ENCODE results near the gene ZNF668. TPM values are rescaled to one million over a fixed set of nuclear protein-coding genes. Genes with fewer than 3 reads are reported as not detected.

Gene ZNF668
- 10 to 100 TPM; 15.6 to 21.4 TPM for total RNA-seq

DNA sequence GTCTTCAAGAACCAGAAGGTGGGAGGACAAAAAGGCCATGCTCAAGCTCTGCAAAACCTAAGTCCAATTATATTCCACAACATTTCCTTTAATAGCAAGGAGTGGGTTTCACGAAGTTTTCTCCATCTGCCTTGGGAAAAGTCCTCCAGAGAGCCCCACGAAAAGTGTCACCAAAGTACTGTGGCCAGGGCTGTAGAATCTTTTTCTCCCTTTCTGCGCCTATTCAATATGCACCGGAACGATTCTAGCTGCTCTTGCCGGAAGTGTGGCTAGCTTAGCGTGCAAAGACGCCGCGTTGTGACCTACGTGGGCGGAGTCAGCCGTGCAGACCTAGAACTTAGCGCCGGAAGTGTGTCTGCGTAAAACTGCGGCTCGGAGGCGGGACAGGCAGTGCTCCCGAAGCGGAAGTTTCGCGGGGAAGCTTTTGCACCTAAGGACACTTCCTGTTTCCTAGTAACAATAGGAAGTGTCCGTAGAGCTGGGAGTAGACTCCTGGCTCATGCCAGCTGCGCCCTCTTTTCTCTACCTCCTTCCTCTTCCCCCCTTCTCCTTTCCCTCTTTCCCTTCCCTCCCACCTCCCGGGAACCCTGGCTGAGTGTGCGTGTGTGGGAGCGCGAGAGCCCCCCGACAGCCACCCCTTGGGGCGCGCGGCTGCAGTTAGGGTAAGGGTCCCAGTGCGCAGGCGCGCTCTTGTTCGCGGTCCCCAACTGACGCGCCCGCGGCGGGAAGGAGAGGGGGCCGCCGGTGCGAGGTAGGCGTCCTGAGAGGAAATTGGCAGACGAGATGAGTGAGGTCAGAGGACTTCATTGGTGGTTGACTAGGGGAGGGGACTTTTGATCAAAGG is at the start of gene ZNF668, which contains the start of gene ZNF646:
Gene ZNF668 (minus strand): TSS at position 271 of the 844 bp plus-strand sequence. CDS start 9,781 bp downstream, outside the sequence.
Gene ZNF646 (plus strand): TSS at position 453 of the 844 bp plus-strand sequence. CDS start 1,903 bp downstream, outside the sequence.
- H3K4me1 ChIP-seq (replicated peaks) = peaks cover 10% of the 10 kb centered on the region
- peak; percentile 99 for DNase-seq (ENCODE audit: low spot score)
- under 1% methylated on average over 48 of the region's 48 CpGs for WGBS
- intact Hi-C loops (cut with DNase I) = loop anchor here (2.0 to 5.0 kb wide), 2 partner anchors 21 to 42 kb away; partner anchors contain the start of genes STX4 and VKORC1
- peaks cover 8 to 27% of the 10 kb centered on the region in 2 donors for H3K36me3 ChIP-seq
- H3K9me3 ChIP-seq = no peaks in the 10 kb centered on the region
- peak within 1 kb of the TSS; percentile 97 to 99 for H3K4me3 ChIP-seq
- H3K27me3 ChIP-seq (replicated peaks; ENCODE audit: insufficient read depth) = no peaks in the 10 kb centered on the region
- H3K27ac ChIP-seq = peak within 1 kb of the TSS; percentile 91 to 94
- TF ChIP-seq POLR2AphosphoS5 (IDR thresholded peaks at IDR 0.05) = peak; percentile 96
- TF ChIP-seq POLR2A (IDR thresholded peaks at IDR 0.05) = peak; percentile 55
- TF ChIP-seq CTCF (IDR thresholded peaks at IDR 0.05) = peak in 1 of 4 experiments; percentile 10

DNA sequence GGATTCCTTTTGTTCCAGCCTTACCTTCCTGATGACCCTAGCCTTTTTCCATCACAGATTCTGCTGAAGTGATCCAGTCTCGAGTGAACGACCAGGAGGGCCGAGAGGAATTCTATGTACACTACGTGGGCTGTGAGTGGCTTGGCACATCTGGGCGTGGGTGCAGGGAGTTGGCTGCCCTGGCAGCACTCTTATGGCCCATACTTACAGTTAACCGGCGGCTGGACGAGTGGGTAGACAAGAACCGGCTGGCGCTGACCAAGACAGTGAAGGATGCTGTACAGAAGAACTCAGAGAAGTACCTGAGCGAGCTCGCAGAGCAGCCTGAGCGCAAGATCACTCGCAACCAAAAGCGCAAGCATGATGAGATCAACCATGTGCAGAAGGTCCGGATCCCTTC is 46.1 kb upstream of the ZNF668 start:
- Histone ChIP-seq H3K27ac (no peak overlapping the region), H3K4me3 (no peak overlapping the region), H3K27me3 (replicated peaks; ENCODE audit: insufficient read depth) (no peaks in the 10 kb centered on the region), H3K9me3 (no peaks in the 10 kb centered on the region), H3K36me3 (peaks cover 5 to 18% of the 10 kb centered on the region in 2 donors), H3K4me1 (replicated peaks) (peaks cover 3% of the 10 kb centered on the region)
- TF ChIP-seq POLR2A (IDR thresholded peaks at IDR 0.05) (no peak), CTCF (IDR thresholded peaks at IDR 0.05) (no peak), POLR2AphosphoS5 (IDR thresholded peaks at IDR 0.05) (no peak)
- intact Hi-C loops (cut with DNase I) = no loop called here
- DNase-seq (ENCODE audit: low spot score) = no peak
- 93% methylated on average over 16 of the region's 16 CpGs for WGBS

DNA sequence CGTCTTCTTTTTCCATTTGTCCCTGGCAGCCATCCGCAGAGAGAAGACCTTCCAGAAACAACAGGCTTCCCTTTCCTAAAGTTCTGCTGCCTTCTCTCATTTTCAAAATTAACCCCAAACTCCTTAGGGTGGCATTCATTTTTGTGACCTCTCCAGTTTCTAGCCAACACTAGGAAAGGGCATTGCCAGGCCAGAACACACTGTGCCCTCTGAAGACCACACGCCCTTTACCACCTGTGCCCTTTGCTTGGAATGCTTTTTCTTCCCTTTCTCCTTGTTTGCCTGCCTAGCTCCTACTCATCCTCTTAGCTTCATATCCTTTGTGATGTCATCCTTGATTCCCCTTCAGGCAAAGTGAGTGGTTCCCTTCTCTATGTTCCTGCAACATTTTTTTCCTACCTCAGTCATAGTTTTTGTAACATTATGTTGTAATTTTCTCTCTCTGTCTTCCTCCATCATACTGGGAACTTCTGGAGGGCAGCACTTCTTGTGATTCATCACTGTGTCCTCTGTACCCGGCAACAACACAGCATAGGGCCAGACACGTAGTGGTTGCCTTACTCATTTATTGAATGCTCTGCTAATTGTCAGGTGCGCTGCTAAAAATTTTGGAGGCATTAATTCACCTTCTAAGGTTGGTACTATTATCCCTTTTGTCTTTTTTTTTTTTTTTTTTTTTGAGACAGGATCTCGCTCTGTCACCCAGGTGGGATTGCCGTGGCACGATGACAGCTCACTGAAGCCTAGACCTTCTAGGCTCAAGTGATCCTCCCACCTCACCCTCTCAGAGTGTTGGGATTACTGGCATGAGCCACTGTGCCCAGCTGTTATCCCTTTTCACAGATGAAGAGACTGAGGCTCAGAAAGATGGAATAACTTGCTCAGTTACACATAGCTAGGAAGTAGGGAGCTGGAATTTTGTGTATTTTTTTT is 44.4 kb upstream of the ZNF668 start:
- peak overlapping the region; percentile 66 to 83 for H3K4me3 ChIP-seq
- peak overlapping the region; percentile 96 to 98 for H3K27ac ChIP-seq
- H3K4me1 ChIP-seq (replicated peaks) = peaks cover 3% of the 10 kb centered on the region
- no peak for DNase-seq (ENCODE audit: low spot score)
- no peak for TF ChIP-seq POLR2AphosphoS5 (IDR thresholded peaks at IDR 0.05)
- no peak for TF ChIP-seq POLR2A (IDR thresholded peaks at IDR 0.05)
- TF ChIP-seq CTCF (IDR thresholded peaks at IDR 0.05) = no peak
- H3K27me3 ChIP-seq (replicated peaks; ENCODE audit: insufficient read depth) = no peaks in the 10 kb centered on the region
- intact Hi-C loops (cut with DNase I) = no loop called here
- 54% methylated on average over 9 of the region's 9 CpGs for WGBS
- H3K36me3 ChIP-seq = peaks cover 5 to 18% of the 10 kb centered on the region in 2 donors
- H3K9me3 ChIP-seq = no peaks in the 10 kb centered on the region

GRCh38 chr16:31117384-31118222 is 43.6 kb upstream of the ZNF668 start, which contains the start of gene KAT8:
Gene KAT8 (plus strand): TSS chr16:31117664. CDS start chr16:31117682, 18 bp downstream.
- intact Hi-C loops (cut with DNase I) = no loop called here
- peak; percentile 85 for TF ChIP-seq POLR2AphosphoS5 (IDR thresholded peaks at IDR 0.05)
- peak; percentile 78 for TF ChIP-seq POLR2A (IDR thresholded peaks at IDR 0.05)
- no peak for TF ChIP-seq CTCF (IDR thresholded peaks at IDR 0.05)
- Histone ChIP-seq H3K36me3 (peaks cover 5 to 18% of the 10 kb centered on the region in 2 donors), H3K9me3 (no peaks in the 10 kb centered on the region), H3K27me3 (replicated peaks; ENCODE audit: insufficient read depth) (no peaks in the 10 kb centered on the region), H3K4me3 (peak within 1 kb of the TSS; percentile 66 to 83), H3K27ac (peak within 1 kb of the TSS; percentile 96 to 98), H3K4me1 (replicated peaks) (peaks cover 3% of the 10 kb centered on the region)
- under 1% methylated on average over 60 of the region's 68 CpGs for WGBS
- peak; percentile 98 for DNase-seq (ENCODE audit: low spot score)

Measured in prostate gland (tissue), 2 donors.